Neural cell (in vitro differentiated cells): ENCODE measurements around the gene FAM210A. TPM values are rescaled to one million over a fixed set of nuclear protein-coding genes. Genes with fewer than 3 reads are reported as not detected.

ENCODE experiments used
- H2AFZ ChIP-seq: fragments of 200-600, 300-800 bp; sonication (generic), shearing (Covaris generic); 2 replicates; pipeline ENCODE4 v1.6.0; 2014; ENCODE audit warnings: low read depth, mild to moderate bottlenecking, antibody characterized with exemption, low read length, moderate library complexity
- H3F3A ChIP-seq: fragments of 200-600 bp; shearing (Covaris generic); 2 replicates; pipeline ENCODE4 v1.6.1; 2016; ENCODE audit warnings: mild to moderate bottlenecking, moderate library complexity, mixed read lengths, antibody characterized with exemption, low read length; ENCODE audit not compliant: insufficient read depth, poor library complexity, severe bottlenecking
- H3K27ac ChIP-seq: fragments of 200-600, 300-800 bp; sonication (generic), shearing (Covaris generic); 2 replicates; pipeline ENCODE4 v1.5.1; 2014; ENCODE audit warnings: mild to moderate bottlenecking, low read length, moderate library complexity
- H3K27me3 ChIP-seq: fragments of 300-800, 200-600 bp; sonication (generic), shearing (Covaris generic); 2 replicates; pipeline ENCODE4 v1.6.0; 2014; ENCODE audit warnings: mild to moderate bottlenecking, low read depth, low read length, moderate library complexity; ENCODE audit not compliant: insufficient read depth
- H3K36me3 ChIP-seq: fragments of 300-800, 200-600 bp; sonication (generic), shearing (Covaris generic); 2 replicates; pipeline ENCODE4 v1.5.1; 2014; ENCODE audit warnings: mild to moderate bottlenecking, antibody characterized with exemption, low read length, moderate library complexity; ENCODE audit not compliant: insufficient read depth
- H3K4me2 ChIP-seq: fragments of 300-800, 200-600 bp; sonication (generic), shearing (Covaris generic); 2 replicates; pipeline ENCODE4 v1.6.0; 2014; ENCODE audit warnings: mild to moderate bottlenecking, low read length
- H3K4me3 ChIP-seq: fragments of 300-800, 200-600 bp; sonication (generic), shearing (Covaris generic); 2 replicates; pipeline ENCODE4 v1.5.1; 2014; ENCODE audit warnings: mild to moderate bottlenecking, low read length, moderate library complexity
- H3K79me2 ChIP-seq: fragments of 200-600 bp; shearing (Covaris generic); replicated peaks from 2 replicates; pipeline ENCODE4 v1.6.0; 2014; ENCODE audit warnings: mild to moderate bottlenecking, low read length, moderate library complexity; ENCODE audit not compliant: insufficient read depth
- H3K9ac ChIP-seq: fragments of 300-800, 200-600 bp; sonication (generic), shearing (Covaris generic); 2 replicates; pipeline ENCODE4 v1.6.1; 2016; ENCODE audit warnings: mild to moderate bottlenecking, low read length, mixed read lengths
- H3K9me2 ChIP-seq: fragments of 200-600 bp; shearing (Covaris generic); 2 replicates; pipeline ENCODE4 v1.6.1; 2016; ENCODE audit warnings: mild to moderate bottlenecking, low read length, mixed read lengths; ENCODE audit not compliant: insufficient read depth
- H3K9me3 ChIP-seq: fragments of 200-600, 300-800 bp; sonication (generic), shearing (Covaris generic); 2 replicates; pipeline ENCODE4 v1.6.1; 2016; ENCODE audit warnings: mild to moderate bottlenecking, mixed run types, low read length, moderate library complexity, mixed read lengths
- H4K20me1 ChIP-seq: fragments of 200-600 bp; shearing (Covaris generic); 2 replicates; pipeline ENCODE4 v1.6.1; 2016; ENCODE audit warnings: mild to moderate bottlenecking, mixed run types; ENCODE audit not compliant: insufficient read depth
- EP300 ChIP-seq: fragments of 450-650 bp; conservative IDR thresholded peaks from 2 replicates; pipeline ENCODE4 v1.6.1; 2014; ENCODE audit warnings: antibody characterized with exemption, mild to moderate bottlenecking, moderate library complexity; ENCODE audit not compliant: poor library complexity, severe bottlenecking
- EZH2 ChIP-seq: fragments of 200-600, 300-800 bp; shearing (Covaris generic), sonication (generic); IDR thresholded peaks from 2 replicates; pipeline ENCODE4 v1.6.1; 2014; ENCODE audit warnings: antibody characterized with exemption, low read length, borderline replicate concordance, mild to moderate bottlenecking; ENCODE audit not compliant: insufficient read depth, poor library complexity, severe bottlenecking
- MXI1 ChIP-seq: fragments of 450-650 bp; conservative IDR thresholded peaks from 2 replicates; pipeline ENCODE4 v1.6.1; 2014; ENCODE audit warnings: antibody characterized with exemption, mild to moderate bottlenecking; ENCODE audit not compliant: poor library complexity, severe bottlenecking
- POLR2AphosphoS5 ChIP-seq: IDR thresholded peaks from 2 replicates; pipeline ENCODE4 v1.6.1; 2012
- RAD21 ChIP-seq: fragments of 450-650 bp; conservative IDR thresholded peaks from 2 replicates; pipeline ENCODE4 v1.6.1; 2014; ENCODE audit warnings: antibody characterized with exemption, mild to moderate bottlenecking, moderate library complexity
- SMC3 ChIP-seq: fragments of 450-650 bp; conservative IDR thresholded peaks from 2 replicates; pipeline ENCODE4 v1.6.1; 2014; ENCODE audit warnings: antibody characterized with exemption, mild to moderate bottlenecking, moderate library complexity; ENCODE audit not compliant: poor library complexity
- TAF1 ChIP-seq: IDR thresholded peaks from 2 replicates; pipeline ENCODE4 v1.6.1; 2012; ENCODE audit warnings: low read depth
- polyA plus RNA-seq: library from polyadenylated mRNA; depleted of rRNA; stranded (reverse); fragments of >200 nt; gene quantifications from 2 replicates; pipeline ENCODE4 v1.2.3, GENCODE V29; 2014
- TF ChIP-seq, protein P1 (sequence below): IDR thresholded peaks from 2 replicates; pipeline ENCODE4 v1.6.1; 2012; ENCODE audit warnings: borderline replicate concordance
- TF ChIP-seq, protein P2 (sequence below): fragments of 450-650 bp; IDR thresholded peaks from 2 replicates; pipeline ENCODE4 v1.5.1; 2014; ENCODE audit warnings: antibody characterized with exemption, mild to moderate bottlenecking, moderate library complexity; ENCODE audit not compliant: poor library complexity, severe bottlenecking

Gene FAM210A
- polyA plus RNA-seq, 1 donor from 2014 or later: 11.5 TPM

DNA sequence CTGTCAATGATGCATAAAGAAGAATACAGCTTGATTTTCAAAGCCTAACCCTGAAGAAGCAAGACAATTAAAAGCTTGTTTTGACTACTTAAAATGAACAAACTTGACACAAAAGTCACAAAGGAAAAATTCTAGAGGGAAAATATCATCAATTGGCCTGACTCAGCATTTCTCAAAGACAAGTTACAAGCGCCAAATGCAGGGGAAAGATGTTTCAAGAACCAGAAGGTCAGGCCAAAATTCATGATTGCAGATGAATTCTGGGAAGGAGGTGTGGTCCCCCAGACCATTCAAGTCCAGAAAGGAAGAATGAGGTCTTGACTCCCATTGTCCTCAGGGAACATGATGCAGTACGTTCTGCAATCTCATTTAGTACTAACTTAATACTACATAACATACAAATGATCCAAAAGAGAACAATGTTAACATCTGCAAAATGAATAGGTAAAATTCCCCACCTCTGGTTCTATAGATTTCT lies 64.5 kb downstream of the FAM210A start:
- no peak overlapping the region for H3K4me2 ChIP-seq
- H3K79me2 ChIP-seq: no peaks in the 10 kb centered on the region
- no peaks in the 10 kb centered on the region for H3F3A ChIP-seq
- peaks cover 3% of the 10 kb centered on the region for H4K20me1 ChIP-seq
- H3K27me3 ChIP-seq: no peaks in the 10 kb centered on the region
- no peak overlapping the region for H3K4me3 ChIP-seq
- no peaks in the 10 kb centered on the region for H3K9me3 ChIP-seq
- H3K9me2 ChIP-seq: no peaks in the 10 kb centered on the region
- no peaks in the 10 kb centered on the region for H3K36me3 ChIP-seq
- TF ChIP-seq EZH2 (no peak), MXI1 (no peak), POLR2AphosphoS5 (no peak), TAF1 (no peak), EP300 (no peak), RAD21 (no peak)
- no peak overlapping the region for H3K27ac ChIP-seq
- no peak overlapping the region for H3K9ac ChIP-seq
- H2AFZ ChIP-seq: no peak overlapping the region

DNA sequence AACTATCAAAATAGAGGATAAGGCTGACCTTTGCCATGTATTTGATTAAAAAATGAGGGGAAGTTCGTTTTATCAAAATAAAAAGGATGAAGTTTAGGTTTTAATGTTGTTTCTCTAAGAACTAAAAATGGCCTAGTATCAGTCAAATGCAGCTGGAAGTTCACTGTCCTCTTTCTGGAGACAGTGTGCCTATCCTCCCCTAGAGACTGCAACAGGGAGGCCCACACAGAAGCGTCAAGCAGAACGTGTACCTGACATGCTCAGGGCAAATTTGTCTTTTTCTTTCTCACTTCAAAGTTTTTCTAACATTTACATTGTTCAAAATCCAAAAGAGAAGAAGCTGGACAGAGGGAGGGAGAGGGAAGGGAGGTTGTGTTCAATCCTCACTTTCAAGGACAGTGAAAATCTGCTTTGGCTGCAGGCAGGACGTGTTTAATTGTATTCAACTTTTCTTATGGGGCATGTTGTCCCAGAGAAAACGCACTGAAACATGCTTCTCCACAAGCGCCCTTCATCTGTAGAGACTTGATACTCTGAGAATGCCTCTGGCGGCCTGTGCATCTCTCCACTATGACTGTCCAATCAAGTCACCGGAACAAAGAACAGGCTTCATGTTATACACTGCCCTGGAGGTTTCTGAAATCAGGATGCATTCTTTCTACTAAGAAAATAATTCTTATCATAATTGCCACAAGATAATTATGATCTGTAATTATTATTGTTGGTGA lies 65.1 kb downstream of the FAM210A start:
- no peaks in the 10 kb centered on the region for H3K9me3 ChIP-seq
- no peaks in the 10 kb centered on the region for H3F3A ChIP-seq
- no peak overlapping the region for H3K9ac ChIP-seq
- no peak overlapping the region for H3K4me3 ChIP-seq
- H3K9me2 ChIP-seq: no peaks in the 10 kb centered on the region
- no peaks in the 10 kb centered on the region for H3K27me3 ChIP-seq
- H3K79me2 ChIP-seq: no peaks in the 10 kb centered on the region
- H2AFZ ChIP-seq: no peak overlapping the region
- H3K27ac ChIP-seq: no peak overlapping the region
- H3K36me3 ChIP-seq: no peaks in the 10 kb centered on the region
- peaks cover 3% of the 10 kb centered on the region for H4K20me1 ChIP-seq
- H3K4me2 ChIP-seq: no peak overlapping the region
- TF ChIP-seq, protein P1, sequence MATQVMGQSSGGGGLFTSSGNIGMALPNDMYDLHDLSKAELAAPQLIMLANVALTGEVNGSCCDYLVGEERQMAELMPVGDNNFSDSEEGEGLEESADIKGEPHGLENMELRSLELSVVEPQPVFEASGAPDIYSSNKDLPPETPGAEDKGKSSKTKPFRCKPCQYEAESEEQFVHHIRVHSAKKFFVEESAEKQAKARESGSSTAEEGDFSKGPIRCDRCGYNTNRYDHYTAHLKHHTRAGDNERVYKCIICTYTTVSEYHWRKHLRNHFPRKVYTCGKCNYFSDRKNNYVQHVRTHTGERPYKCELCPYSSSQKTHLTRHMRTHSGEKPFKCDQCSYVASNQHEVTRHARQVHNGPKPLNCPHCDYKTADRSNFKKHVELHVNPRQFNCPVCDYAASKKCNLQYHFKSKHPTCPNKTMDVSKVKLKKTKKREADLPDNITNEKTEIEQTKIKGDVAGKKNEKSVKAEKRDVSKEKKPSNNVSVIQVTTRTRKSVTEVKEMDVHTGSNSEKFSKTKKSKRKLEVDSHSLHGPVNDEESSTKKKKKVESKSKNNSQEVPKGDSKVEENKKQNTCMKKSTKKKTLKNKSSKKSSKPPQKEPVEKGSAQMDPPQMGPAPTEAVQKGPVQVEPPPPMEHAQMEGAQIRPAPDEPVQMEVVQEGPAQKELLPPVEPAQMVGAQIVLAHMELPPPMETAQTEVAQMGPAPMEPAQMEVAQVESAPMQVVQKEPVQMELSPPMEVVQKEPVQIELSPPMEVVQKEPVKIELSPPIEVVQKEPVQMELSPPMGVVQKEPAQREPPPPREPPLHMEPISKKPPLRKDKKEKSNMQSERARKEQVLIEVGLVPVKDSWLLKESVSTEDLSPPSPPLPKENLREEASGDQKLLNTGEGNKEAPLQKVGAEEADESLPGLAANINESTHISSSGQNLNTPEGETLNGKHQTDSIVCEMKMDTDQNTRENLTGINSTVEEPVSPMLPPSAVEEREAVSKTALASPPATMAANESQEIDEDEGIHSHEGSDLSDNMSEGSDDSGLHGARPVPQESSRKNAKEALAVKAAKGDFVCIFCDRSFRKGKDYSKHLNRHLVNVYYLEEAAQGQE: no peak
- no peak for TF ChIP-seq RAD21

DNA sequence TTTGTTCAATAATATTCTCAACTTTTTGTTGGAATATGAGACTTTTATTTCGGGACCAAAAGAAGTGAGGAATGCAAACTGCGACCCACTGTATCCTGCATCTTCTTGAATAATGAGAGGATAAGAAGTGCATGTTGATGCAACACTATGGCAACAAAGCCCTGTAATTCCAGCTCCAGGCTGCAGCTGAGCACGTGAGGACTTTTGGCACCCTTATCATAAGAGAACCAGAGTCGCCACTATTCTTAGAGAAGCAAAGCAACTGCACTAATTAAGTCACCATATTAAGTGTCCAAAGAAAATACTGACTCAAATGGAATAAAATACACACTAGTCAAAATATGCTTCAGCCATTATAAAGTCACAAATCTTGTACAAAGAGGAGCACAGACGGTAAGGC lies 65.8 kb downstream of the FAM210A start:
- Histone ChIP-seq H3K4me3 (no peak overlapping the region), H3K9me2 (no peaks in the 10 kb centered on the region), H3K9ac (no peak overlapping the region), H3K27ac (no peak overlapping the region), H3K27me3 (no peaks in the 10 kb centered on the region), H2AFZ (no peak overlapping the region), H3F3A (no peaks in the 10 kb centered on the region), H3K4me2 (no peak overlapping the region), H4K20me1 (peaks cover 3% of the 10 kb centered on the region), H3K36me3 (no peaks in the 10 kb centered on the region), H3K79me2 (no peaks in the 10 kb centered on the region), H3K9me3 (no peaks in the 10 kb centered on the region)
- no peak for TF ChIP-seq EP300
- no peak for TF ChIP-seq RAD21
- no peak for TF ChIP-seq EZH2
- no peak for TF ChIP-seq SMC3
- TF ChIP-seq, protein P2, sequence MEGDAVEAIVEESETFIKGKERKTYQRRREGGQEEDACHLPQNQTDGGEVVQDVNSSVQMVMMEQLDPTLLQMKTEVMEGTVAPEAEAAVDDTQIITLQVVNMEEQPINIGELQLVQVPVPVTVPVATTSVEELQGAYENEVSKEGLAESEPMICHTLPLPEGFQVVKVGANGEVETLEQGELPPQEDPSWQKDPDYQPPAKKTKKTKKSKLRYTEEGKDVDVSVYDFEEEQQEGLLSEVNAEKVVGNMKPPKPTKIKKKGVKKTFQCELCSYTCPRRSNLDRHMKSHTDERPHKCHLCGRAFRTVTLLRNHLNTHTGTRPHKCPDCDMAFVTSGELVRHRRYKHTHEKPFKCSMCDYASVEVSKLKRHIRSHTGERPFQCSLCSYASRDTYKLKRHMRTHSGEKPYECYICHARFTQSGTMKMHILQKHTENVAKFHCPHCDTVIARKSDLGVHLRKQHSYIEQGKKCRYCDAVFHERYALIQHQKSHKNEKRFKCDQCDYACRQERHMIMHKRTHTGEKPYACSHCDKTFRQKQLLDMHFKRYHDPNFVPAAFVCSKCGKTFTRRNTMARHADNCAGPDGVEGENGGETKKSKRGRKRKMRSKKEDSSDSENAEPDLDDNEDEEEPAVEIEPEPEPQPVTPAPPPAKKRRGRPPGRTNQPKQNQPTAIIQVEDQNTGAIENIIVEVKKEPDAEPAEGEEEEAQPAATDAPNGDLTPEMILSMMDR: no peak
- no peak for TF ChIP-seq TAF1
- TF ChIP-seq POLR2AphosphoS5: no peak
- TF ChIP-seq, protein P1: no peak
- TF ChIP-seq MXI1: no peak
